Measurements from ENCODE around the gene HBD. TPM values are rescaled to one million over a fixed set of nuclear protein-coding genes. Genes with fewer than 3 reads are reported as not detected.

HBD gene
- total and polyA plus RNA-seq, 9 of the 15 experiments (the other 6 are each of a cell fraction or from before 2014, with no cell fraction given): 11.8 to 169 (median 36.0) TPM

GRCh38 chr11:5258543-5259262 lies 24.4 kb upstream of the HBD start (continued):
- TF ChIP-seq MNT (conservative IDR thresholded peaks at IDR 0.05) (0 out of 4 replicates have a peak, but pooled peaks of 1 of the 2 experiments have one; percentile 30), MTA1 (IDR thresholded peaks at IDR 0.05; ENCODE audit: borderline replicate concordance) (peak; percentile 22; the same call in 1 of the 2 replicates), MAFG (tag; conservative IDR thresholded peaks at IDR 0.05) (peak; percentile 65), CBFA2T3 (IDR thresholded peaks at IDR 0.05) (peak; percentile 43; the same call in 1 of the 2 replicates), NR2C1 (IDR thresholded peaks at IDR 0.05) (peak; percentile 76), NR2C1 (tag; IDR thresholded peaks at IDR 0.05) (peak; percentile 92), MAFK (IDR thresholded peaks at IDR 0.05; ENCODE audit: low read length) (peak; percentile 53; the same call in 1 of the 2 replicates), NRF1 (conservative IDR thresholded peaks at IDR 0.05 in 1 of 2, IDR thresholded peaks at IDR 0.05 in 1 of 2) (no peak), CBX5 (IDR thresholded peaks at IDR 0.05; ENCODE audit: borderline replicate concordance, low read depth) (0 out of 2 replicates have a peak, but pooled peaks have one; percentile 6), RERE (CRISPR knock-in tag; IDR thresholded peaks at IDR 0.05; ENCODE audit: borderline replicate concordance) (no peak), IRF9 (tag; IDR thresholded peaks at IDR 0.05) (no peak), ZNF589 (CRISPR knock-in tag; IDR thresholded peaks at IDR 0.05; ENCODE audit: low read depth) (peak; percentile 68; the same call in 1 of the 2 replicates), NR0B1 (IDR thresholded peaks at IDR 0.05; ENCODE audit: partially characterized antibody) (no peak), PBX2 (CRISPR knock-in tag; IDR thresholded peaks at IDR 0.05; ENCODE audit: low read depth) (no peak), PBX2 (tag; conservative IDR thresholded peaks at IDR 0.05; ENCODE audit: low read depth) (peak; percentile 47; the same call in 1 of the 2 replicates)

Data from K562 (cell line).